Lung (tissue), 12 donors: ENCODE results near the gene TMEM170B. TPM values are rescaled to one million over a fixed set of nuclear protein-coding genes. Genes with fewer than 3 reads are reported as not detected.
A peak's percentile ranks its signal among the peaks of the same experiment; 100 is the strongest.

Experiments
- ATAC-seq: fragments of 200-7000 bp; cut with Tn5 transposase; one replicate; pipeline ENCODE4 v1.9.1; 2020; ENCODE audit warnings: moderate number of reproducible peaks; ENCODE audit not compliant: insufficient read depth, low FRiP score
- DNase-seq, 3 donors: peaks; one replicate each; pipeline ENCODE4 v3.0.0-alpha.2; 2013 to 2017
- H3K27ac ChIP-seq, 2 donors: one replicate each; pipeline ENCODE4 v1.5.1; 2013; ENCODE audit warnings: mild to moderate bottlenecking in 2 of 2, moderate library complexity in 2 of 2, control low read depth in 1 of 2, inconsistent platforms in 1 of 2, low read depth in 1 of 2, low read length in 1 of 2
- H3K27me3 ChIP-seq, 3 donors: one replicate each; pipeline ENCODE4 v1.5.1; 2013; ENCODE audit warnings: low read length in 2 of 3; ENCODE audit not compliant: control insufficient read depth in 3 of 3, insufficient read depth in 3 of 3
- H3K36me3 ChIP-seq, 4 donors: one replicate each; pipeline ENCODE4 v1.5.1; 2013; ENCODE audit warnings: low read length in 4 of 4, mild to moderate bottlenecking in 1 of 4, moderate library complexity in 1 of 4; ENCODE audit not compliant: control insufficient read depth in 4 of 4, insufficient read depth in 4 of 4
- H3K4me1 ChIP-seq, 5 donors: one replicate each; pipeline ENCODE4 v1.5.1; 2013; ENCODE audit warnings: low read length in 5 of 5, mild to moderate bottlenecking in 2 of 5, moderate library complexity in 1 of 5; ENCODE audit not compliant: control insufficient read depth in 5 of 5, insufficient read depth in 5 of 5
- H3K4me3 ChIP-seq: one replicate; pipeline ENCODE4 v1.5.1; 2013; ENCODE audit warnings: mild to moderate bottlenecking, control low read depth, moderate library complexity
- H3K9ac ChIP-seq, 2 donors: one replicate each; pipeline ENCODE4 v1.5.1; 2013; ENCODE audit warnings: low read length in 2 of 2, control low read depth in 1 of 2; ENCODE audit not compliant: insufficient read depth in 1 of 2
- H3K9me3 ChIP-seq, 4 donors: one replicate each; pipeline ENCODE4 v1.5.1; 2013; ENCODE audit warnings: low read length in 3 of 4, mild to moderate bottlenecking in 1 of 4, moderate library complexity in 1 of 4; ENCODE audit not compliant: control insufficient read depth in 4 of 4, insufficient read depth in 3 of 4
- WGBS, 2 donors: extraction: QIAGEN DNeasy Blood & Tissue Kit; methylation state at CpG; one replicate each; pipeline ENCODE4 v1.1.7; 2013; 5-methylcytosine and 5-hydroxymethylcytosine counted together
- polyA plus RNA-seq, 2 donors: library from polyadenylated mRNA; stranded (reverse); fragments of 200-250 nt; gene quantifications; one replicate each; pipeline ENCODE4 v1.2.1, GENCODE V29; 2013
- total RNA-seq, 2 donors: library from RNA; depleted of rRNA in 1 of 2; stranded (reverse); fragments of >200 nt in 1 of 2; gene quantifications; one replicate each; pipeline ENCODE4 v1.2.1, GENCODE V29; 2014 to 2021
- TF ChIP-seq, protein P1 (sequence below): IDR thresholded peaks from 2 replicates; pipeline ENCODE4 v1.5.1; 2012; ENCODE audit warnings: mild to moderate bottlenecking; ENCODE audit errors: control extremely low read depth, extremely low read depth
- donor health status: control.
- donor health status: control.
- donor health status: Bipolar disorder and iron deficiency.
- donor health status: healthy.
- donor health status: DM: yes; HTN: yes; CAD: no.

Gene TMEM170B
- total and polyA plus RNA-seq, 4 donors, result 2.2 to 9.2 (median 4.6) TPM

DNA sequence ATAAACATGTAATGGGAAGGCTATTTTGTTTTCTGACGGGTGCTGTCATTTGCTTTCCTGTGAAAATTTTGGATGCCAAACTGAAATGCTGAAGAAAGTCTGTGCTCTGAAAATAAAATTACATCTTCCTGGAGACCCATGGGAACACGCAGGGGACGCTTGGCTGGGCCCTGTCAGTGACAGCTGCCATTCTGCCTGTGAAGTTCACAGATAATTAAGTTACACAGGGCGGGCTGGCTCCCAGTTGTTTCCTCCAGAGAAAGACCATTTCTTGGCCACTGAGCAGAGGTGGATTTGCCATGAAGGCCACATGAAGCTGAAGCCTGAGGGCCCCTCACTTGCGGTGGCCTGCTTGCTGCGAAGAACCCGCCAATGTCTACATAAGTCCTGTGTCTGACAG, 93.5 kb downstream of the TMEM170B start:
- WGBS, 2 donors, result 63 to 81% methylated on average over 7 of the region's 7 CpGs
- Histone ChIP-seq H3K4me3 (no peak overlapping the region), H3K36me3 (no peaks in the 10 kb centered on the region), H3K27me3 (no peaks in the 10 kb centered on the region), H3K9ac (no peak overlapping the region), H3K27ac (peak overlapping the region in 1 of 2 donors; percentile 40), H3K9me3 (no peaks in the 10 kb centered on the region), H3K4me1 (peaks cover 0 to 25% (median 14%) of the 10 kb centered on the region in 5 donors)
- TF ChIP-seq, protein P1, sequence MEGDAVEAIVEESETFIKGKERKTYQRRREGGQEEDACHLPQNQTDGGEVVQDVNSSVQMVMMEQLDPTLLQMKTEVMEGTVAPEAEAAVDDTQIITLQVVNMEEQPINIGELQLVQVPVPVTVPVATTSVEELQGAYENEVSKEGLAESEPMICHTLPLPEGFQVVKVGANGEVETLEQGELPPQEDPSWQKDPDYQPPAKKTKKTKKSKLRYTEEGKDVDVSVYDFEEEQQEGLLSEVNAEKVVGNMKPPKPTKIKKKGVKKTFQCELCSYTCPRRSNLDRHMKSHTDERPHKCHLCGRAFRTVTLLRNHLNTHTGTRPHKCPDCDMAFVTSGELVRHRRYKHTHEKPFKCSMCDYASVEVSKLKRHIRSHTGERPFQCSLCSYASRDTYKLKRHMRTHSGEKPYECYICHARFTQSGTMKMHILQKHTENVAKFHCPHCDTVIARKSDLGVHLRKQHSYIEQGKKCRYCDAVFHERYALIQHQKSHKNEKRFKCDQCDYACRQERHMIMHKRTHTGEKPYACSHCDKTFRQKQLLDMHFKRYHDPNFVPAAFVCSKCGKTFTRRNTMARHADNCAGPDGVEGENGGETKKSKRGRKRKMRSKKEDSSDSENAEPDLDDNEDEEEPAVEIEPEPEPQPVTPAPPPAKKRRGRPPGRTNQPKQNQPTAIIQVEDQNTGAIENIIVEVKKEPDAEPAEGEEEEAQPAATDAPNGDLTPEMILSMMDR, result no peak
- DNase-seq, result peak in 1 of 3 donors; percentile 21
- no peak for ATAC-seq

DNA sequence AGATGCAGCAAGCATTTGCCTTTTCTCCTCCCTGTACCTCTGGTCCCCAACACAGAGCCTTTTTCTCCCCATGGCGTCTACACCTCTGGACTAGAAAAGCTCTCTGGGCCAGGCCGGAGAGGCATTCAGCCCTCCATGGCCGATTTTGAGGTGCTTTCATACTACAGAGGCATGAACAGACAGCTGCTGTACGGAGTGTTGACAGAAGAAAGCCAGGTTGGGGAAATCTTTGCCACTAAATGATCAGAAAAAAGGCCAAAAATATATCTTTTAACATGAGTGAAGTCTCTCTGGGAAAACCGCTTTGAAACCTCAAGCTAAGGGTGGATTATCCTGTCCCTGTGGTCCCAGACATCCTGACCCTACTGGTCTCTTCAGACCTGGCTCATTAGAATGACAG, 94.0 kb downstream of the TMEM170B start:
- Histone ChIP-seq H3K4me3 (no peak overlapping the region), H3K9me3 (no peaks in the 10 kb centered on the region), H3K27ac (peak overlapping the region in 1 of 2 donors; percentile 40), H3K36me3 (no peaks in the 10 kb centered on the region), H3K9ac (no peak overlapping the region), H3K27me3 (no peaks in the 10 kb centered on the region), H3K4me1 (peaks cover 0 to 25% (median 14%) of the 10 kb centered on the region in 5 donors)
- TF ChIP-seq, protein P1, result no peak
- WGBS, 2 donors, result 81 to 88% methylated on average over 5 of the region's 5 CpGs
- DNase-seq, result peak in 2 of 3 donors; percentile 52 to 58
- ATAC-seq, result no peak

DNA sequence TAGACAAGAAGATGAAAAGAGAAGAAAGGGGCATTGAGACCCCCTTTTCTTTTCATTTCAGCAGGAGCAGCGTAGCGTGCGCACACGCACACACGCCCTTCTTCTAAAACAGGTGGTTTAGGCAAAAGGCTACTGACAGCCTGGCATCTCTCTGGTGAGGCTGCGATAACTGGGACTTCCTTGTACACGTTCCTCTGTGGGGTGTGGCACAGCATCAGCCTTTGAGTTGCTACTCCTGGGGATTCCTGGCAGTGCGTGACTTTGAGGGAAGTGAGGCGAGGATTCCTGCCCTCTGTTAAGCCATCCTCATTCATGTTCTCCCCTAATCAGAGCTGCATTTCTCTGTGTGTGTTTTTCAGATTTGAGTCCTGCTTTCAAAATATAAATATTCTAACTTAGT, 94.7 kb downstream of the TMEM170B start:
- Histone ChIP-seq H3K27ac (no peak overlapping the region), H3K27me3 (no peaks in the 10 kb centered on the region), H3K4me1 (peaks cover 0 to 25% (median 14%) of the 10 kb centered on the region in 5 donors), H3K36me3 (no peaks in the 10 kb centered on the region), H3K9ac (no peak overlapping the region), H3K9me3 (no peaks in the 10 kb centered on the region), H3K4me3 (no peak overlapping the region)
- ATAC-seq, result peak; percentile 85
- 56 to 67% methylated on average over 9 of the region's 9 CpGs for WGBS, 2 donors
- TF ChIP-seq, protein P1, result no peak
- DNase-seq, result no peak
